Measurements from ENCODE around the gene SERPINE2. TPM values are rescaled to one million over a fixed set of nuclear protein-coding genes. Genes with fewer than 3 reads are reported as not detected.

Gene SERPINE2
- total and polyA plus RNA-seq, 4 donors = 4.2 to 61.4 (median 11.7) TPM

DNA sequence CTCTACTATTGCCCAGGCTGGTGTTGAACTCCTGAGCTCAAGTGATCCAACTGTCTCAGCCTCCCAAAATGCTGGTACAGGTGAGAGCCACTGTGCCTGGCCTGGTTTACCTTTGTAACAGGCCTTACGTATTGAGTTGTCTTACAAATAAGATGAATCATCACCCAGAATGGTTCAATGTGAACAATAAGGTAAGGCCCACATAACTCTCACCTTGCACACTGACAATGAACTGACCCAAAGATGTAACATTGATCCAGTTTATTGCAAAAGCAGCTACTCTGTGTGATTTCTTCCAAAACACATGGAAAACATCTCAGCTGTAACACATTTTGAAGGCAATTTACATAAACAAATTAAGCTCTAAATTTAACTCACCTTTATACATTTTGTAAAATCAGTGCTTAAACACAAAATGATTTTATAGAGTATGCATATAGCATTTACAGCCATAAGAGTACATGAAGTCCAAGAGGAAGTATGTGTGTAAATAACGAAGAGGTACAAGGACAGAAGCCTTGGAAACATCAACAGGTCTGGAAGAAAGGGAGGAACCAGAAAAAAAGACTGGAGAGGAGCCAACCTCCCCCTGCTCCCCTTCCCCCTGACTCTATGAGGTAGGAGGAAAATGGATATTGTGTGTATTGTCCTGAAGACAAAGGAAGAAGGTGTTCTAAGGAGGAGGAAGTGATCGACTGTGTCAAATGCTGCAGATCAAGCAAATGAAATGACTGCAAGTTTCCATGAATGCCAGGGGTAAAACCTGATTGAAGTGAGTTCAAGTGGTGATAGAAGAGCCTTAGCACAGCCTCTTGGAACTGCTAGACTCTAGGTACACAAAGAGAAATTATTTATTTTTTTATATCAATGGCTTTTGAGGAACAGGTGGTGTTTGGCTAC lies 88.4 kb downstream of the SERPINE2 start:
- ATAC-seq (ENCODE audit: insufficient read depth, low FRiP score) = no peak
- H3K4me1 ChIP-seq (ENCODE audit: control insufficient read depth in 5 of 5, insufficient read depth in 5 of 5, low read length in 5 of 5) = peaks cover 0 to 8% (median under 1%) of the 10 kb centered on the region in 5 donors

GRCh38 chr2:223949241-223949840 lies 89.7 kb downstream of the SERPINE2 start:
- Histone ChIP-seq H3K4me1 (ENCODE audit: control insufficient read depth in 5 of 5, insufficient read depth in 5 of 5, low read length in 5 of 5) (peaks cover 0 to 12% (median 2%) of the 10 kb centered on the region in 5 donors), H3K27me3 (ENCODE audit: control insufficient read depth in 3 of 3, insufficient read depth in 3 of 3, low read length in 2 of 3) (no peaks in the 10 kb centered on the region), H3K9ac (ENCODE audit: insufficient read depth in 1 of 2, low read length in 2 of 2) (no peak overlapping the region), H3K9me3 (ENCODE audit: control insufficient read depth in 4 of 4, insufficient read depth in 3 of 4, low read length in 3 of 4) (no peaks in the 10 kb centered on the region), H3K27ac (ENCODE audit: low read depth in 1 of 2, low read length in 1 of 2) (no peak overlapping the region), H3K4me3 (no peak overlapping the region), H3K36me3 (ENCODE audit: control insufficient read depth in 4 of 4, insufficient read depth in 4 of 4, low read length in 4 of 4) (peaks cover 0 to 4% (median 0%) of the 10 kb centered on the region in 4 donors)
- no peak for DNase-seq
- TF ChIP-seq, protein P1, sequence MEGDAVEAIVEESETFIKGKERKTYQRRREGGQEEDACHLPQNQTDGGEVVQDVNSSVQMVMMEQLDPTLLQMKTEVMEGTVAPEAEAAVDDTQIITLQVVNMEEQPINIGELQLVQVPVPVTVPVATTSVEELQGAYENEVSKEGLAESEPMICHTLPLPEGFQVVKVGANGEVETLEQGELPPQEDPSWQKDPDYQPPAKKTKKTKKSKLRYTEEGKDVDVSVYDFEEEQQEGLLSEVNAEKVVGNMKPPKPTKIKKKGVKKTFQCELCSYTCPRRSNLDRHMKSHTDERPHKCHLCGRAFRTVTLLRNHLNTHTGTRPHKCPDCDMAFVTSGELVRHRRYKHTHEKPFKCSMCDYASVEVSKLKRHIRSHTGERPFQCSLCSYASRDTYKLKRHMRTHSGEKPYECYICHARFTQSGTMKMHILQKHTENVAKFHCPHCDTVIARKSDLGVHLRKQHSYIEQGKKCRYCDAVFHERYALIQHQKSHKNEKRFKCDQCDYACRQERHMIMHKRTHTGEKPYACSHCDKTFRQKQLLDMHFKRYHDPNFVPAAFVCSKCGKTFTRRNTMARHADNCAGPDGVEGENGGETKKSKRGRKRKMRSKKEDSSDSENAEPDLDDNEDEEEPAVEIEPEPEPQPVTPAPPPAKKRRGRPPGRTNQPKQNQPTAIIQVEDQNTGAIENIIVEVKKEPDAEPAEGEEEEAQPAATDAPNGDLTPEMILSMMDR (IDR thresholded peaks at IDR 0.05; ENCODE audit: control extremely low read depth, extremely low read depth) = no peak
- no peak for ATAC-seq (ENCODE audit: insufficient read depth, low FRiP score)
- 65 to 93% methylated on average over 3 of the region's 3 CpGs for WGBS, 2 donors

More for the DNA sequence above, 88.4 kb downstream of the SERPINE2 start:
- 41% methylated on average over 3 of the region's 3 CpGs for WGBS, 2 donors
- TF ChIP-seq, protein P1 (IDR thresholded peaks at IDR 0.05; ENCODE audit: control extremely low read depth, extremely low read depth) = no peak
- Histone ChIP-seq H3K9ac (ENCODE audit: insufficient read depth in 1 of 2, low read length in 2 of 2) (no peak overlapping the region), H3K4me3 (no peak overlapping the region), H3K9me3 (ENCODE audit: control insufficient read depth in 4 of 4, insufficient read depth in 3 of 4, low read length in 3 of 4) (no peaks in the 10 kb centered on the region), H3K36me3 (ENCODE audit: control insufficient read depth in 4 of 4, insufficient read depth in 4 of 4, low read length in 4 of 4) (no peaks in the 10 kb centered on the region), H3K27ac (ENCODE audit: low read depth in 1 of 2, low read length in 1 of 2) (peak overlapping the region in 1 of 2 donors; percentile 38), H3K27me3 (ENCODE audit: control insufficient read depth in 3 of 3, insufficient read depth in 3 of 3, low read length in 2 of 3) (no peaks in the 10 kb centered on the region)
- peak in 2 of 3 donors; percentile 30 to 55 for DNase-seq

DNA sequence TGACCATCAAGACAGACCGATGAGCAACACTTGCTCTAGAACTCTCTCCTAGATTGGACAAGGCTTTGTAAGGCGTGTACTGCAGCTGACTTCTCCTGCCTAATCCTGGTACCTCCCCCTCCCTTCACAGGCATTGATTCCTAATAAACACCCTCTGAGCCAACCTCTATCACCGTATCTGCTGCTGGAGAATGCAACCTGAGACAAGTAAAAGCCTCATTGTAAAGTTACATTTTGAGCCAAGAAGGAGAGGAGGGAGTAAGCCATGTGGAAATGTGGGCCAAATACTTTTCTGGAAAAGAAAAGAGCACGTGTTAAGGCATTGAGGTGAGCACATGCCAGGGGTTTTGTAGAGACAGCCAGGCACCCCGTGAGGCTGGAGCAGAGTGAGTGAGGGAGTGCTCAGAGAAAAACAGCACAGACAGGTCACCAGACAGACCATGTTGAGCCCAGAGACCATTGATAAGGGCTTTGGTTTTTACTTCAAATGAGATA lies 91.3 kb downstream of the SERPINE2 start:
- TF ChIP-seq, protein P1 (IDR thresholded peaks at IDR 0.05; ENCODE audit: control extremely low read depth, extremely low read depth) = no peak
- DNase-seq (no peak), ATAC-seq (ENCODE audit: insufficient read depth, low FRiP score) (no peak)
- 67 to 80% methylated on average over 5 of the region's 5 CpGs for whole genome bisulfite sequencing, 2 donors
- peaks cover 0 to 14% (median 6%) of the 10 kb centered on the region in 5 donors for H3K4me1 ChIP-seq (ENCODE audit: control insufficient read depth in 5 of 5, insufficient read depth in 5 of 5, low read length in 5 of 5)
- no peaks in the 10 kb centered on the region for H3K9me3 ChIP-seq (ENCODE audit: control insufficient read depth in 4 of 4, insufficient read depth in 3 of 4, low read length in 3 of 4)
- H3K27ac ChIP-seq (ENCODE audit: low read depth in 1 of 2, low read length in 1 of 2) = no peak overlapping the region
- no peak overlapping the region for H3K4me3 ChIP-seq
- H3K9ac ChIP-seq (ENCODE audit: insufficient read depth in 1 of 2, low read length in 2 of 2) = no peak overlapping the region
- peaks cover 0 to 4% (median 0%) of the 10 kb centered on the region in 4 donors for H3K36me3 ChIP-seq (ENCODE audit: control insufficient read depth in 4 of 4, insufficient read depth in 4 of 4, low read length in 4 of 4)
- H3K27me3 ChIP-seq (ENCODE audit: control insufficient read depth in 3 of 3, insufficient read depth in 3 of 3, low read length in 2 of 3) = no peaks in the 10 kb centered on the region

Data from lung (tissue), 12 donors.